Thymus (tissue), 11 donors: ENCODE data around the gene TMEM233. TPM values are rescaled to one million over a fixed set of nuclear protein-coding genes. Genes with fewer than 3 reads are reported as not detected.

Experiments used
- DNase-seq, 9 donors: peaks; one replicate each; pipeline ENCODE4 v3.0.0-alpha.2; 2013; ENCODE audit warnings: low spot score in 9 of 9, low read depth in 6 of 9, missing footprints in 1 of 9
- H3K27ac ChIP-seq, 2 donors: one replicate each; pipeline ENCODE4 v1.5.1; 2013; ENCODE audit warnings: control low read depth in 1 of 2, low read depth in 1 of 2, low read length in 1 of 2, mild to moderate bottlenecking in 1 of 2, moderate library complexity in 1 of 2
- H3K27me3 ChIP-seq, 2 donors: one replicate each; pipeline ENCODE4 v1.5.1; 2013; ENCODE audit warnings: low read length in 1 of 2; ENCODE audit not compliant: control insufficient read depth in 2 of 2, insufficient read depth in 1 of 2
- H3K36me3 ChIP-seq, 2 donors: one replicate each; pipeline ENCODE4 v1.5.1; 2013; ENCODE audit warnings: low read length in 1 of 2, mild to moderate bottlenecking in 1 of 2, moderate library complexity in 1 of 2; ENCODE audit not compliant: control insufficient read depth in 2 of 2, insufficient read depth in 2 of 2
- H3K4me1 ChIP-seq, 2 donors: one replicate each; pipeline ENCODE4 v1.5.1; 2013; ENCODE audit warnings: low read length in 2 of 2; ENCODE audit not compliant: control insufficient read depth in 2 of 2, insufficient read depth in 2 of 2
- H3K4me3 ChIP-seq, 2 donors: one replicate each; pipeline ENCODE4 v1.5.1; 2013; ENCODE audit warnings: low read length in 2 of 2, control low read depth in 1 of 2, mild to moderate bottlenecking in 1 of 2
- H3K9me3 ChIP-seq, 2 donors: one replicate each; pipeline ENCODE4 v1.5.1; 2013; ENCODE audit warnings: low read length in 1 of 2, mild to moderate bottlenecking in 1 of 2; ENCODE audit not compliant: control insufficient read depth in 2 of 2, insufficient read depth in 1 of 2
- WGBS: extraction: QIAGEN DNeasy Blood & Tissue Kit; methylation state at CpG from one replicate; pipeline ENCODE4 v1.1.7; 2013; 5-methylcytosine and 5-hydroxymethylcytosine counted together
- polyA plus RNA-seq: library from polyadenylated mRNA; stranded (reverse); fragments of 200-250 nt; gene quantifications from one replicate; pipeline ENCODE4 v1.2.3, GENCODE V29; 2013
- total RNA-seq: library from RNA; stranded (reverse); fragments of 120-200 nt; gene quantifications from one replicate; pipeline ENCODE4 v1.2.4, GENCODE V29; 2013
- donor health status: healthy.

The TMEM233 gene
- total and polyA plus RNA-seq, 2 donors, result 1.1 to 1.7 TPM

DNA sequence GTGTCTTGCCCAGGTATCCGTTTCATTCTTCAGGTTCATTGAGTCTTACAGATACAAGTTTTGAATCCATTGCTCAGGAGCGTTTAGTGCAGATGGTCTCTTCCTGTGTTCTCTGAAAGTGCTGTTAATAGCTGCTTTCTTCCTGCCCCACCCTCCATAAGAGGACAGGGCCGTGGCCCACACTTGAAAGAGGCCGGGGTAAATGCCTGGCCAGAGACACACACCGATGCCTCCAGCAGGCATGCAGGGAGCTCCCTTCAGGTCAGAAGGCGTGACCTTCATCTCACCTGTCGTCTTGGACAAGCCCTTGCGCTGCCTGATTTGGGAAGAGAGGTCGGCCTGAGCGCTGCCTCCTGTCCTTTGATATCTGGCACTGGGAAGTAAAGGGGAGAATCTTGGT is 85.9 kb downstream of the TMEM233 start:
- no peak overlapping the region for H3K27ac ChIP-seq
- 97% methylated on average over 10 of the region's 10 CpGs for WGBS

DNA sequence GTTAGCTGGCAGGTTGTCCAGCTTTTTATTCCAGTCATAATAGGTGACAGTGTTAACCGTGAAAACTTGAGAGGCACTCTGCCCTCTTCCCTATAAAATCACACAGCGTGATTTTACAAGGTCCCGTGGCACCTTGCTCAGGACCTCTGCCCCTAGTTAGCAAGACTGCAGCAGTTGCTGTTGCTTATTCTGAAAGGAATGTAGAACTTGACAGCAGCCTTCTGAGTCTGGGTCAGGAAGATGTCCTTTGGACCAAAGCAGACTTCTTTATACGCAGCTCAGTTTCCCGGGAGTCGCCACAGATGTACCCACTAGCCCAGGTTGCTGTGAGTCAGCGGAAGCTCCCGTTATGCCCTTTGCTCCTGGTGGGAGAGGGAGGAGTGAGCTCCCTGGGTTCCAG is 87.5 kb downstream of the TMEM233 start:
- DNase-seq, result no peak
- Histone ChIP-seq H3K4me1 (no peaks in the 10 kb centered on the region), H3K9me3 (no peaks in the 10 kb centered on the region), H3K27me3 (no peaks in the 10 kb centered on the region), H3K27ac (no peak overlapping the region), H3K36me3 (peaks cover 58 to 64% of the 10 kb centered on the region in 2 donors), H3K4me3 (no peak overlapping the region)
- 98% methylated on average over 8 of the region's 8 CpGs for whole genome bisulfite sequencing

More for the DNA sequence above, 85.9 kb downstream of the TMEM233 start:
- no peak overlapping the region for H3K4me3 ChIP-seq
- no peak for DNase-seq
- no peaks in the 10 kb centered on the region for H3K4me1 ChIP-seq
- peaks cover 71 to 80% of the 10 kb centered on the region in 2 donors for H3K36me3 ChIP-seq
- no peaks in the 10 kb centered on the region for H3K27me3 ChIP-seq
- H3K9me3 ChIP-seq, result no peaks in the 10 kb centered on the region

DNA sequence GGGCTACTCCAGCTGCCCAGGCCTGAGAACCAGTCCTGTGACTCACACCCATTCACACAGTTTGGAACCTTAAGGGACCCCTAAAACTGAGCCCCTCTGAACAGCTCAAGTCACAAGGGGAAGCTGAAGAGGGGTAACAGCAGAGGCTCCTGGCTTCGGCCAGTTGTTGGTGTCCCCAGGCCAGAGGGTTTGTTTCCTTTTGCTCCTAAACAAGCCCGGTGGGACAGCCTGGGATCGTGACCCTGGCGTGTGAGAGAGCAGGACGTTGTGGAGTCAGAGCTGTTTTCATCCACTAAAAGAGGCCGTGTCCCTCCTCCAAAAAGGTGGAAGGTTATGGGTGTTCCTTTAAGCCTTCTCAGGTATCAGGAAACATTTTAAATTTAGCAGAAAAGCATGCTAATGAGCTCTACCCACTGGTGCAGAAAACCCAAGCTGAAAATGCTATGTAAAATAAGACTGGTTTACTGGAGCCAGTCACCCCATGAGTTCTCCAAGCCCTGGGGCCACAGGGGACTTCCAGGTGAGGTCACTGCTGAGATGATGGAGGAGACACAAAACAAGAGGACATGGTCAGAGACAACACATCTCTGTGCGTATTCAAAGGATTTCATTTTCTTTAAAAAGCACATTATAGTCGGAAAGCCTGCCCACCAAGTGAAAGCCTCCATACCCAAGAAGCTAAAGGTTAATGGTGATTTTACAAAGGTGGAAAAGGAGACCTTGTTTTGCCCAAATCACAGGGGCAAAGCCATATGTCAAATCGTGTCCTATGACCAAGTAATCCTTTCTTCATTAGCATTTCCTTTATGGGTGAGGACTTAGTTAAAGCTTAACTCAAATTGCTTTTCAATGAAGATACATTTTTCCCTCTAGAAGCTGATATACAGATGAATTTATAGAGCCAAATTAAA is 88.4 kb downstream of the TMEM233 start:
- no peaks in the 10 kb centered on the region for H3K27me3 ChIP-seq
- 95% methylated on average over 9 of the region's 9 CpGs for WGBS
- DNase-seq, result no peak
- H3K36me3 ChIP-seq, result peaks cover 57 to 59% of the 10 kb centered on the region in 2 donors
- H3K4me1 ChIP-seq, result no peaks in the 10 kb centered on the region
- no peaks in the 10 kb centered on the region for H3K9me3 ChIP-seq
- H3K4me3 ChIP-seq, result no peak overlapping the region
- no peak overlapping the region for H3K27ac ChIP-seq

DNA sequence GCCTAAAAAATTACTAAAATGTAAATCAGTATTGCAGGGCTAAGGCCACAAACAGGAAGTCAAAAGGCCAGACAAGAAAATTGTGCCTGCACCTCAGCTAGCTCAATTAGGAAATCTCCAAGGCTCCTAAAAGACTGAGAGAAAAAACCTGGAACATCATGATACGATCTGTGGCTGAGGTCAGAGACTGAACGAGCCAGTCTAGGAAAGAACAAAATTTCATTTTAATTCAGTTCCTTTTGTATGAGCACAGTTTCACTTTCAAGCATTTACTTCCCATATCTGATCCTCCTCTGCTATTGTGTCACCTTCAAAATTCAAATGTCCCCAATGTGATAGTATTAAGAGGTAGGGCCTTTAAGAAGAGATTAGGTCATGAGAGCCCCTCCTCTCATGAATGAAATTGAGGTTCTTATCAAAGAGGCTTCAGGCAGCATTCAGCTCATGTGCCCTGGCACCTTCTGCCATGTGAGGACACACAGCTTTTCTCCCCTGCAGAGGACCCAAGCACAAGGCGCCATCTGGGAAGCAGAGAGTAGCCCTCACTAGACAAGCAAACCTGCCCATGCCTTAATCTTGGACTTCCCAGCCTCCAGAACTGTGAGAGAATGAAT is 89.2 kb downstream of the TMEM233 start:
- peaks cover 56 to 59% of the 10 kb centered on the region in 2 donors for H3K36me3 ChIP-seq
- no peak overlapping the region for H3K27ac ChIP-seq
- no peak for DNase-seq
- H3K27me3 ChIP-seq, result no peaks in the 10 kb centered on the region
- no peaks in the 10 kb centered on the region for H3K4me1 ChIP-seq
- H3K4me3 ChIP-seq, result no peak overlapping the region
- 60% methylated on average over 3 of the region's 3 CpGs for WGBS
- H3K9me3 ChIP-seq, result no peaks in the 10 kb centered on the region

DNA sequence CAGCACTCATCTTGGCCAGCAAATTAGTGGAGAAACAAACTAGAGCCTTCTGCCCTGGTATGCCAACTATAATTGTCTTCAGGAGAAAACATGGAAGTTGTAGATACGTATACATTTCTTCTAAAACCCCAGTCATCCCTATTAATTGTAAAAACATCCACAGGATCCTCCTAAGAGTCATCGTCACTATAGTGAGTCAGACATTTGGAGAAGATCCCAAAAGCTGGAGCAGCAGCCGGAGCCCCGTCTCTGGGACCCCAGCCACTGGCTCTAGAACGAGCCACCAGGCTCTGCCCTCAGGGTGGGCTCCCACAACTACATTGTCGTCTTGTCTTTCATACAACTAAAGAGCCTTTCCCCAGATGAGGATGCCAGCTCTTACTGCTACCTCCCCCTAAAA is 89.8 kb downstream of the TMEM233 start:
- H3K4me3 ChIP-seq, result no peak overlapping the region
- no peaks in the 10 kb centered on the region for H3K4me1 ChIP-seq
- no peaks in the 10 kb centered on the region for H3K27me3 ChIP-seq
- WGBS, result 99% methylated on average over 6 of the region's 6 CpGs
- H3K27ac ChIP-seq, result no peak overlapping the region
- H3K9me3 ChIP-seq, result no peaks in the 10 kb centered on the region
- no peak for DNase-seq
- H3K36me3 ChIP-seq, result peaks cover 56 to 59% of the 10 kb centered on the region in 2 donors

DNA sequence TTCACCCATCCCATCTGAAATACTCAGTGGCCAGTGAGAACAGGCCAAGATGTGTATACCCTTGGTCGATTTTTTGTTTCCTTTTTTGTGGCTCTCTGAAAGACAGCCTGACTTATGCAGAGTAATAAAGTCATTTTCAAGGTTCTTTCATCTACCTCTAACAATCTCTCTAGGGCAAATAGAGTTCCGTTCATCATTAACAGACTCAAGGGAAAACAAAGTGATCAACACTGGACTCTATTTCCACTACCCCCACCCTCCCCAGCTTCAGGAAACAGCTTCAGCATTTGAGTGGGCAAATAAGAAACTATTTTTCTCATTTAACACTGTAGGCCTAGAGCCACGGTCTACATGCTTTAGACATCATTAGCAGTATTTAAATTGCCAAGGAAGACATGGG is 90.2 kb downstream of the TMEM233 start:
- 94% methylated on average over 3 of the region's 3 CpGs for WGBS
- DNase-seq, result no peak

DNA sequence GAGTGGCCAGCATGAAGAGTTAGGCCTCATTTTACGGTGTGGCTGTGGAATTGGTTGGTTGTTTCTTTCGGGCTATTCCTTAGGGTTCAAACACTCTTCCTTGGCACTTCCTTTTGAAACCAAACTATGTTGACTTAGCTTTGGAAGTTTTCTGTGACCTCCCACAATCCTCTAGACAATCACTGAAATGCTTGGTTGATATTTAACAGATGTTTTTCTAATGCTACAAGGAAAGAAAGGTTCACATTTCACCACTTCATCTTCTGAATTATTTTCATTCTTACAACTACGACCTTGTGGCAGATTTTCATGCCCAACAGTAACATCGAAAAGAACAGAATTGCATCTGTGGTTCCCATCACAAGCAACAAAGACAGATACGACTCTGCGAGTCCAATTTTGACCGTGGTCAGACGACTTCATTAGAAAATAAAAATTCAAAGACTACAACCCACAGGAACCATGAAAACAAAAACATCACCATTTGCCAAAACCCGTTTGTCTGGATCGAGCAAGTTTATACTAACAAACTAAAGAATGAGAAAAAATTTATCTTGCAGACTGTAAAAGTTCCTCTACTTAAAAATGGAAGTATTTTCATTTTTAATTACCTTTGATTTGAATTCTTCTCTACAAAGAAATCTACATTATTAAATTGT is 91.3 kb downstream of the TMEM233 start:
- no peaks in the 10 kb centered on the region for H3K9me3 ChIP-seq
- no peak for DNase-seq
- H3K36me3 ChIP-seq, result peaks cover 49% of the 10 kb centered on the region in 2 donors
- H3K4me3 ChIP-seq, result no peak overlapping the region
- no peak overlapping the region for H3K27ac ChIP-seq
- no peaks in the 10 kb centered on the region for H3K27me3 ChIP-seq
- 95% methylated on average over 10 of the region's 10 CpGs for WGBS
- H3K4me1 ChIP-seq, result no peaks in the 10 kb centered on the region

More for the DNA sequence above, 90.2 kb downstream of the TMEM233 start:
- Histone ChIP-seq H3K27me3 (no peaks in the 10 kb centered on the region), H3K9me3 (no peaks in the 10 kb centered on the region), H3K4me1 (no peaks in the 10 kb centered on the region), H3K27ac (no peak overlapping the region), H3K4me3 (no peak overlapping the region), H3K36me3 (peaks cover 55 to 57% of the 10 kb centered on the region in 2 donors)

DNA sequence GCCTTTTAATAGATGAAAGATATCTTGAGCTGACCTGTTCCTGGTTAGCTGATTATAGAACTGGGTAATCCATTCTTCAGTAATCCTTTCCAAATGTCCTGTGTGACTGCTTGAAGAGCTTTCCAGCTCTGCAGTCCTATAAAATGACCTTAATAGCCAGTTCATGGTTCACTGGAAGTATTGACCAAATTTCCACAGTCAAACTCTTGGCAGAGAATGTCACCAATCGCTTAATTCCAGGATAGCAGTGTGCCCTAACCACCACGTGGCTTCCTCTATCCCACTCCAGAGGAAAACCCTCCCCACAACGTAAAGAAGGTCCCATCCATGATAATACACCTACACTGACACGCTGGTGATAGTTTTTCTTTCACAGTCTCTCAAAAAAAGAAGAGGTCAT is 91.8 kb downstream of the TMEM233 start:
- H3K27me3 ChIP-seq, result no peaks in the 10 kb centered on the region
- no peak for DNase-seq
- no peak overlapping the region for H3K4me3 ChIP-seq
- H3K9me3 ChIP-seq, result no peaks in the 10 kb centered on the region
- H3K4me1 ChIP-seq, result no peaks in the 10 kb centered on the region
- H3K36me3 ChIP-seq, result peaks cover 49% of the 10 kb centered on the region in 2 donors
- WGBS, result 96% methylated on average over 4 of the region's 4 CpGs
- H3K27ac ChIP-seq, result no peak overlapping the region

DNA sequence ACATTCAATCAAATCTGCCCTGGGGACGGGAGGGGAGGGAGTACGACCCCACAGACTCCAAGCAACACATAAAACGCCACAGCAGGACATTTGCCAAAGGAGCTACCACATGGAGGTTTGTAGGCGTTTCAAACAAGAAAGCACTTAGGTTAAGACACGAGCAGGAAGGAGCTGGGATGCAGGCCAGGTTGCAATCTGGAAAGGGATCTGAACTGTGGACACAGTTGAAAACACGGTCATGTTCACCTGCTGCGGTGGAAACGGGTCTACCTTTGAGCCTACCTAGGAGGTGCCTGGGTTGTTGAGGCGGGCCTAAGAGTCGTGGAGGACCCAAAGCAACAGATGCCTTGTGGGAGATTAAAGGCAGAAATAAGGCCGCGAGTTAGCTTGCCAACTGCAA is 92.8 kb downstream of the TMEM233 start:
- no peaks in the 10 kb centered on the region for H3K9me3 ChIP-seq
- no peak for DNase-seq
- no peak overlapping the region for H3K4me3 ChIP-seq
- H3K36me3 ChIP-seq, result peaks cover 40 to 43% of the 10 kb centered on the region in 2 donors
- H3K27me3 ChIP-seq, result no peaks in the 10 kb centered on the region
- H3K4me1 ChIP-seq, result no peaks in the 10 kb centered on the region
- WGBS, result 97% methylated on average over 12 of the region's 12 CpGs
- no peak overlapping the region for H3K27ac ChIP-seq
